HCT116 (cell line): Measurements from ENCODE around the gene DHX58.

ENCODE experiments used
- CEBPB ChIP-seq: IDR thresholded peaks from 2 replicates; pipeline ENCODE4 v1.6.1; 2012; ENCODE audit warnings: low read depth
- CTCF ChIP-seq, 3 experiments: fragments of 200-600 bp in 1 of 3; sonication (generic) in 1 of 3; IDR thresholded peaks in 2 of 3; conservative IDR thresholded peaks in 1 of 3; 2 replicates each; pipeline ENCODE4 v1.5.1; 2012 to 2017; ENCODE audit warnings: low read depth in 2 of 3, low read length in 2 of 3, antibody characterized with exemption in 1 of 3, borderline replicate concordance in 1 of 3, control low read depth in 1 of 3, mild to moderate bottlenecking in 1 of 3, mixed read lengths in 1 of 3, mixed run types in 1 of 3, moderate library complexity in 1 of 3; ENCODE audit not compliant: insufficient read depth in 1 of 3
- FOSL1 ChIP-seq: IDR thresholded peaks from 2 replicates; pipeline ENCODE4 v1.6.1; 2012; ENCODE audit warnings: low read depth
- JUND ChIP-seq: IDR thresholded peaks from 2 replicates; pipeline ENCODE4 v1.6.1; 2012
- MAX ChIP-seq: IDR thresholded peaks from 2 replicates; pipeline ENCODE4 v1.6.1; 2012
- POLR2A ChIP-seq: IDR thresholded peaks from 2 replicates; pipeline ENCODE4 v1.7.0; 2011; ENCODE audit warnings: borderline replicate concordance; ENCODE audit not compliant: insufficient read depth, insufficient read length; ENCODE audit errors: extremely low read depth
- POLR2AphosphoS5 ChIP-seq: IDR thresholded peaks from 2 replicates; pipeline ENCODE4 v1.6.1; 2011; ENCODE audit warnings: mild to moderate bottlenecking, low read depth, low read length, moderate library complexity
- TCF7L2 ChIP-seq: IDR thresholded peaks from 2 replicates; pipeline ENCODE4 v1.7.0; 2011; ENCODE audit warnings: borderline replicate concordance, inconsistent platforms; ENCODE audit not compliant: insufficient read depth, insufficient read length; ENCODE audit errors: extremely low read depth

DNA sequence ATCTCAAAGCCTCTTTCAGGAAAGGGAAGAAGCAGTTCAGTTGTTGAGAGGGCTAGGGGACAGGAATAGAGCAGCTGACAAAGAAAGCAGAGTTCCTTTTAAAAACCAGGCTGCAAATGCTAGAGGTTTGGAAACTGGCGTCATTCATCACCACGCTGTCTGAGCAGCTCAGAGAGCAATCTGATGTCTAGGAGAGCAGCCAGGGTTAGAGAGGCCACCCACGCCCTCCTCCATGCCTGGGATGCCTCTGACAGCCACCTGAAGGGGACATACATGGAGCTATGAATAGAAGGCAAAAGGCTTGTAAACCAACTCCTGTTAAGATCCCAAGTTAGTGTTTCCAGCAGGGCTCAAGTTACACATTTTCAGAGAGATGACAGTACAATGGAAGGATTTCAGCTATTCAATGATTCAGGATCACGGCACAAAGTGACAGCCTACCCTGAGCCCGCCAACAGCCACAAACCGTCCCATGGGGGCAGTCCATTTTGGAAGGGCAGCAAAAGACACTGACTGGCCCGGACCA lies 29.9 kb upstream of the DHX58 start:
- TF ChIP-seq POLR2AphosphoS5: no peak
- no peak for TF ChIP-seq MAX
- TF ChIP-seq CTCF (IDR thresholded peaks at IDR 0.05 in 2 of 3, conservative IDR thresholded peaks at IDR 0.05 in 1 of 3; ENCODE audit: borderline replicate concordance in 1 of 3, insufficient read depth in 1 of 3, low read depth in 2 of 3, low read length in 2 of 3): no peak
- TF ChIP-seq JUND: no peak
- TF ChIP-seq CEBPB: no peak
- TF ChIP-seq FOSL1: no peak
- no peak for TF ChIP-seq TCF7L2
- TF ChIP-seq POLR2A: no peak
